Ishikawa (cell line): ENCODE measurements around the gene AIPL1.
A peak's percentile ranks its signal among the peaks of the same experiment; 100 is the strongest.

ENCODE experiments used
- CEBPB ChIP-seq: IDR thresholded peaks from 2 replicates; pipeline ENCODE4 v1.6.1; 2012
- CREB1 ChIP-seq: IDR thresholded peaks from 2 replicates; pipeline ENCODE4 v1.6.1; 2012; ENCODE audit warnings: low read depth
- EGR1 ChIP-seq: IDR thresholded peaks from 2 replicates; pipeline ENCODE4 v1.6.1; 2012
- EP300 ChIP-seq: IDR thresholded peaks from 2 replicates; pipeline ENCODE4 v1.6.1; 2012; ENCODE audit warnings: borderline replicate concordance
- FOXM1 ChIP-seq: IDR thresholded peaks from 2 replicates; pipeline ENCODE4 v1.6.1; 2012; ENCODE audit warnings: low read depth, borderline replicate concordance
- NFIC ChIP-seq: IDR thresholded peaks from 2 replicates; pipeline ENCODE4 v1.6.1; 2012
- RAD21 ChIP-seq: IDR thresholded peaks from 2 replicates; pipeline ENCODE4 v1.6.1; 2012; ENCODE audit warnings: low read depth
- TAF1 ChIP-seq: IDR thresholded peaks from 2 replicates; pipeline ENCODE4 v1.6.1; 2012; ENCODE audit warnings: low read depth, mild to moderate bottlenecking
- TCF12 ChIP-seq: IDR thresholded peaks from 2 replicates; pipeline ENCODE4 v1.6.1; 2012; ENCODE audit warnings: low read depth
- TEAD4 ChIP-seq: IDR thresholded peaks from 2 replicates; pipeline ENCODE4 v1.6.1; 2012
- YY1 ChIP-seq: IDR thresholded peaks from 2 replicates; pipeline ENCODE4 v1.6.1; 2012; ENCODE audit warnings: low read depth
- ZBTB7A ChIP-seq: IDR thresholded peaks from 2 replicates; pipeline ENCODE4 v1.6.1; 2012; ENCODE audit warnings: low read depth
- TF ChIP-seq, protein P1 (sequence below): IDR thresholded peaks from 2 replicates; pipeline ENCODE4 v1.6.1; 2012
- TF ChIP-seq, protein P2 (sequence below): IDR thresholded peaks from 2 replicates; pipeline ENCODE4 v1.6.1; 2012; ENCODE audit warnings: low read depth, mild to moderate bottlenecking
- TF ChIP-seq, protein P3 (sequence below): IDR thresholded peaks from 2 replicates; pipeline ENCODE4 v1.6.1; 2012

Gene AIPL1

DNA sequence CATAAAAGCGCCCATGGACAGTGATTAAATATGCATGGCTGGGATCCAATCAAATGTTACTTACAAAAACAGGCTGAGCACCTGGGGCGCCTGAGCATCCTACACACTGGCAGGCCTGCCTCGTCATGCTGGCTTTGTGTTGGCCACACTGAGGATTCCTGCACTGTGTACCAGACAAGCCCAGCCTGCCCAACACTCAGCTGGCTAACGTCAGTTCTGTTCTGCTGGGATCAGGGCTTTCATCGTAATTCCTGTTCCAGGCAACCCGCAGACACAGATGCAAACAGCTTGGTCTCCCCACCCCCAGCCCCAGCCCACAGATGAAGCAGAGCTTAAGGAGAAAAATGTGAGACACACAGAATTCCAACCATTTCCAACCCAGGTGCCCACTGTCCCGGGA, 40.0 kb upstream of the AIPL1 start:
- TF ChIP-seq, protein P1, sequence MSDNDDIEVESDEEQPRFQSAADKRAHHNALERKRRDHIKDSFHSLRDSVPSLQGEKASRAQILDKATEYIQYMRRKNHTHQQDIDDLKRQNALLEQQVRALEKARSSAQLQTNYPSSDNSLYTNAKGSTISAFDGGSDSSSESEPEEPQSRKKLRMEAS: no peak
- no peak for TF ChIP-seq FOXM1
- no peak for TF ChIP-seq YY1
- TF ChIP-seq EGR1: no peak
- no peak for TF ChIP-seq TCF12
- TF ChIP-seq RAD21: no peak
- TF ChIP-seq, protein P2, sequence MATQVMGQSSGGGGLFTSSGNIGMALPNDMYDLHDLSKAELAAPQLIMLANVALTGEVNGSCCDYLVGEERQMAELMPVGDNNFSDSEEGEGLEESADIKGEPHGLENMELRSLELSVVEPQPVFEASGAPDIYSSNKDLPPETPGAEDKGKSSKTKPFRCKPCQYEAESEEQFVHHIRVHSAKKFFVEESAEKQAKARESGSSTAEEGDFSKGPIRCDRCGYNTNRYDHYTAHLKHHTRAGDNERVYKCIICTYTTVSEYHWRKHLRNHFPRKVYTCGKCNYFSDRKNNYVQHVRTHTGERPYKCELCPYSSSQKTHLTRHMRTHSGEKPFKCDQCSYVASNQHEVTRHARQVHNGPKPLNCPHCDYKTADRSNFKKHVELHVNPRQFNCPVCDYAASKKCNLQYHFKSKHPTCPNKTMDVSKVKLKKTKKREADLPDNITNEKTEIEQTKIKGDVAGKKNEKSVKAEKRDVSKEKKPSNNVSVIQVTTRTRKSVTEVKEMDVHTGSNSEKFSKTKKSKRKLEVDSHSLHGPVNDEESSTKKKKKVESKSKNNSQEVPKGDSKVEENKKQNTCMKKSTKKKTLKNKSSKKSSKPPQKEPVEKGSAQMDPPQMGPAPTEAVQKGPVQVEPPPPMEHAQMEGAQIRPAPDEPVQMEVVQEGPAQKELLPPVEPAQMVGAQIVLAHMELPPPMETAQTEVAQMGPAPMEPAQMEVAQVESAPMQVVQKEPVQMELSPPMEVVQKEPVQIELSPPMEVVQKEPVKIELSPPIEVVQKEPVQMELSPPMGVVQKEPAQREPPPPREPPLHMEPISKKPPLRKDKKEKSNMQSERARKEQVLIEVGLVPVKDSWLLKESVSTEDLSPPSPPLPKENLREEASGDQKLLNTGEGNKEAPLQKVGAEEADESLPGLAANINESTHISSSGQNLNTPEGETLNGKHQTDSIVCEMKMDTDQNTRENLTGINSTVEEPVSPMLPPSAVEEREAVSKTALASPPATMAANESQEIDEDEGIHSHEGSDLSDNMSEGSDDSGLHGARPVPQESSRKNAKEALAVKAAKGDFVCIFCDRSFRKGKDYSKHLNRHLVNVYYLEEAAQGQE: no peak
- no peak for TF ChIP-seq CEBPB
- TF ChIP-seq ZBTB7A: no peak
- TF ChIP-seq, protein P3, sequence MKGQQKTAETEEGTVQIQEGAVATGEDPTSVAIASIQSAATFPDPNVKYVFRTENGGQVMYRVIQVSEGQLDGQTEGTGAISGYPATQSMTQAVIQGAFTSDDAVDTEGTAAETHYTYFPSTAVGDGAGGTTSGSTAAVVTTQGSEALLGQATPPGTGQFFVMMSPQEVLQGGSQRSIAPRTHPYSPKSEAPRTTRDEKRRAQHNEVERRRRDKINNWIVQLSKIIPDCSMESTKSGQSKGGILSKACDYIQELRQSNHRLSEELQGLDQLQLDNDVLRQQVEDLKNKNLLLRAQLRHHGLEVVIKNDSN: no peak
- no peak for TF ChIP-seq NFIC
- no peak for TF ChIP-seq TAF1
- TF ChIP-seq TEAD4: no peak

DNA sequence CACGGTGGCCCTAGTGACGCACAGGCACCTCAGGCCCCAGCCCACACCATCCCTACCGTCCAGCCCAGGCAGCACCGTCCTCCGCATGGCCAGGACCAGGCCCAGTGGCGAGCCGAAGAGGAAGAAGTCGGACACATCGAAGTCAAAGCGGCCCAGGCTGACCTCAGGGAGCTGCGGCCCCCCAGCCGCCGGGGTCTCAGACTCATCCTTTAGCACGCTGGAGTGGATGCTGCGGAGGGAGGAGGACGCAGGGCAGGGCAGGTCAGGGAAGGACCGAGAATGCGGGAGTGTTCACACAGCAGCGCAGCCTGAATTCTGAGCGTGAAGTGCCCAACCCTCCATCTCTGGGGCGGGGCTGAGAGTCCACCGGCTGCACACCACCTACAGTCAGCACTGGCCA, 39.5 kb upstream of the AIPL1 start:
- TF ChIP-seq CREB1: no peak
- TF ChIP-seq, protein P1: no peak
- TF ChIP-seq, protein P3: no peak
- TF ChIP-seq EP300: no peak
- TF ChIP-seq EGR1: no peak

DNA sequence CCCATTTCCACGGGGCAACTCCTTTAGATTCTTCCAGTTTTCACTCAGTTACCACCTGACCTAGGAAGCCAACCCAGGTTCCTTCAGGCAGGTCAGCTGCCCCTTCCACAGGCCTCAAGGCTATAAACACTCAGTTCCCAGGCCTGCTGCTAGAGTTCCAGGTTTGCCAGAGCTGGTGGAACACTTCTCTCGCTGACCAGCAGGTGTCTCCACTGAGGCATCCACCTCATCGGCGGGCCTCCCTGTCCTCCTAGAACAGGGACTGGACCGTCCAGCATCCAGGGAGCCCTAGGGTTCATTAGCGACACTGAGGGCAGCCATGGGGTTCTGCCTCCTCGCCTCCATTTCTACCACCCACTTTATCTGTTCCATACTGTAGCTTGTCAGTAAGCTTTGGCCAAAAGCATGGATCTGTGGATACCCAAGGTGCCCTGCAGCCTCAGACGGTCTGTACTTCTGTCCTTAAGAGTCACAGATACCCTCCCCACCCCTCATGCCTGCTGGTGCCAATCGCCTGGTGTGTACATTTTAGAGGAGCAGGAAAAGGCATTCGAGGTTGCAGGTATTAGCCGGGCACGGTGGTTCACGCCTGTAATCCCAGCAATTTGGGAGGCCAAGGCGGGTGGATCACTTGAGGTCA, 38.3 kb upstream of the AIPL1 start:
- TF ChIP-seq, protein P3: no peak
- TF ChIP-seq NFIC: no peak
- TF ChIP-seq RAD21: peak; percentile 87
- no peak for TF ChIP-seq CREB1

DNA sequence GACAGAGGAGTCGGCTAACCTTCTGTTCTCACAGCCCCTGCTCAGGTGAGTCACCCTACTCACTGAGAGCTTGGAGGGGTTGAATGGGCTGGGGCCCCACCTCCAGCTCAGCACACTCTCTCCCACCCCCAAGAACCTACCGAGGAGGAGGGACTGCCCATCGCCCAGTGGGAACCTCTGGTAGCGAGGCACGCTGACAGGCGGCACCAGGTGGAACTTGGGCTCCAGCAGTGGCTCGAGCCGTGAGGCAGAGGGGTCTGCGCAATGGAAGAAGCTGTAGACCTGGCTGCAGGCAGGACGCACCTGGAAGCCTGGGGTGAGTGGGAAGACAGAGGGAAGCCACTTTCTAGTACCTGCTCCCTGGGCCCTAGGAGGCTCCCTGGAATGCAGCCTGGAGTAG, 37.6 kb upstream of the AIPL1 start:
- TF ChIP-seq TCF12 (no peak), ZBTB7A (no peak)

DNA sequence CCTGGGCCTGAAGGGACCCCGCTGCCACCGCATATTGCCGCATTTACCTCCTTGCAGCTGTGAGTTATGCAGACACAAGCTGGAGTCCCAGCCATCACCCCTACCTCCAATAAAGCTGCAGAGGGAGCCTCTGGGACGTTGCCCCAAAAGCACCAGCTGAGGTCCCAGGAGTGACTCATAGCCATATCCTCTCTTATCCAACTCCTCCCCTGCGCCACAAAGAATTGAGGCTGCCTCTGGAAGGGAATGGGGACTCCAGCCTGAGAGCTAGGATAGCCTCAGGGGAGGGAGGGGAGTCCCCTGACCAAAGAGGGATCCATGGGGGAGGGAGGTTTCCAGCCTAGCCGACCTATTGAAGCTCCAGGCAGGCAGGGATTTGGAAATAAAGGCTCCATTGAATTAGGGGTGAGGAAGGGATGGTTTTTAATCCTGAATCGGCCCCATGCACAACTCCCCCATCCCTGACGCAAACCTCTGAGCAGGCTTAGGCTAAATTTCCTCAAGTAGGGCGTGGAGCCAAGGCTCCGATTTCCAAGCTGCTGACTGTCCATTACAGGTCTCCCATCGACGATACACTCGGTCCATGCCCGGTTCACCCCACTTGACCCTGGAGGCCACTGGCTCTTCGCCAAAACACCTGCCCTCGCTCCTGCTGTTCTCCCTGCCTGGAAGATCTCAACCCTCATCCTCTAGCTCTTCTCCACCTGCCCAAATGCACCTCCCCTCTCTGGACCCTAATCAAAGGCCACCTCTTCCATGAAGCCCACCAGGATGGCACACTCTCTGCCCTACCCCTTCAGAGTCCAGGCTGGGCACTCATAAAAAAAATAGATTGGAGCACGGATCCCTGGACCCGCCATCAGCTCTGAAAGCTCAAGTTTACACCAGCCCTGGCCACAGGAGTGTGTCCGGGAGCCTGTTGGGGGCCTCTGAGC, 36.9 kb upstream of the AIPL1 start:
- TF ChIP-seq TEAD4: no peak
- no peak for TF ChIP-seq EP300
- TF ChIP-seq, protein P3: no peak
- TF ChIP-seq CEBPB: no peak

DNA sequence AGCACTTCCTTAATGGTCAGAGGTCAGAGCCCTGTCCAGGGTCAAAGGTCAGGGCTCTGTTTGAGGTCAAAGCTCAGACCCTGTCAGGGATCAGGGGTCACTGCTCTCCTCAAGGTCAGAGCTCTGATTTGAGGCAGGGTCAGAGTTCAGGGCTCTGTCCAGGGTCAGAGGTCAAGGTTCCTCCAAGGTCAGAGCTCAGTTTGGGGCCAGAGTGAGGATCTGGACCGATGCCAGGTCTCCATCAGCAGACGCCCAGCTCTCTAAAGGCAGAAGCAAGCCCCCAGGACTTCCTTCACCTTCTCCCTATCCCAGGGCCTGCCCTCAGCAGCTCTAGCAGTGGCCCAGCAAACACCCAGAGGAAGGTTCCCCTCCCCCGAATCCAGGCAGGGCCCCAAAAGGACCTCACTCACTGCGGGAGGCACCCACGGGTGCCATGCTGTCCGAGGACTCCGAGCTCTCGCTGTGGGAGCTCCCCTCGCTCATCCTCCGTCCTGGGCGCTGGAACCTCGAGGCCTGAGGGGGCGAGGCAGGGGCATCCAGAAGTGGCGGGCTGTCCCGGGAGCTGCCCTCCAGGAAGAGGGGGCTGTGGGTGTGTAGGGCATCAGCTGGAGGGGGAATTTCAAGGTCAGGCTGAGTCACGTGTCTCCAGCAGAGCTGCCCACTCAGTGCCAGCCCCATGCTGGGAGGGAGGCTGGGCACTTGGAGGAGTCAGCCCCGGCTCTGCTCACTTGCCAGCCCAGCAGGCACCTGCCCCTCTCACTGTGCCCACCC, 36.0 kb upstream of the AIPL1 start:
- no peak for TF ChIP-seq FOXM1
- TF ChIP-seq, protein P2: no peak
- no peak for TF ChIP-seq TAF1
- TF ChIP-seq, protein P3: no peak
- no peak for TF ChIP-seq CEBPB
- TF ChIP-seq RAD21: no peak
- no peak for TF ChIP-seq TCF12
- TF ChIP-seq NFIC: no peak
